HCT116 (cell line): ENCODE data around the gene SAMD14. TPM values are rescaled to one million over a fixed set of nuclear protein-coding genes. Genes with fewer than 3 reads are reported as not detected.

Experiments used
- ATAC-seq: fragments of 200-7000 bp; cut with Tn5 transposase; 2 replicates; pipeline ENCODE4 v1.9.1; 2020; ENCODE audit warnings: mild to moderate bottlenecking, moderate library complexity
- BruUV-seq: library from RNA; stranded (reverse); fragments of 400-500 nt; replicated peaks from 2 replicates; lab custom pipeline; 2021; lab: Mats Ljungman, UMichigan
- CTCF ChIA-PET: fragments of 300-600 bp; sonication (Branson Sonifier 250); formaldehyde crosslinking; loops from one replicate; lab custom pipeline; 2021; ENCODE audit warnings: antibody characterized with exemption; lab: Charles Lee
- POLR2A ChIA-PET: fragments of 300-600, 350-600 bp; sonication (Branson Sonifier 250); formaldehyde crosslinking; loops from one replicate; lab custom pipeline; 2021; ENCODE audit warnings: antibody characterized with exemption; lab: Charles Lee
- RAD21 ChIA-PET, 2 experiments: fragments of 300-600 bp; sonication (Branson Sonifier 250); formaldehyde crosslinking; loops; one replicate each; lab custom pipeline; 2023; ENCODE audit warnings: low total read pairs in 2 of 2; ENCODE audit not compliant: uncharacterized antibody in 2 of 2, unreplicated experiment in 2 of 2, low non-redundant PET in 1 of 2; lab: Charles Lee
- DNase-seq: peaks from one replicate; pipeline ENCODE4 v3.0.0-alpha.2; 2010; ENCODE audit warnings: low read depth, low spot score
- H2AFZ ChIP-seq: fragments of 200-600 bp; shearing (Covaris generic), sonication (generic); 2 replicates; pipeline ENCODE4 v1.6.1; 2017; ENCODE audit warnings: low read depth, mixed run types, mixed read lengths, antibody characterized with exemption, low read length; ENCODE audit not compliant: poor library complexity, severe bottlenecking
- H3K27ac ChIP-seq: 2 replicates; pipeline ENCODE4 v1.5.1; 2012; ENCODE audit warnings: low read depth, low read length
- H3K27me3 ChIP-seq: fragments of 200-600 bp; sonication (generic); 2 replicates; pipeline ENCODE4 v1.6.1; 2016; ENCODE audit warnings: mixed run types, low read length, mixed read lengths; ENCODE audit not compliant: insufficient read depth
- H3K36me3 ChIP-seq, 2 experiments: fragments of 200-500 bp in 1 of 2; fragments of 200-600 bp in 1 of 2; sonication (Bioruptor generic) in 1 of 2; sonication (generic) in 1 of 2; 2 replicates each; pipeline versions ENCODE4 v1.5.1 to v1.6.1; 2014 to 2016; ENCODE audit warnings: low read length in 2 of 2, inconsistent platforms in 1 of 2, mixed read lengths in 1 of 2, mixed run types in 1 of 2; ENCODE audit not compliant: insufficient read depth in 2 of 2, control insufficient read depth in 1 of 2
- H3K4me1 ChIP-seq, 2 experiments: fragments of 200-600 bp in 1 of 2; sonication (generic) in 1 of 2; 2 replicates each; pipeline versions ENCODE4 v1.5.1 to v1.6.1; 2012 to 2017; ENCODE audit warnings: low read length in 2 of 2, inconsistent platforms in 1 of 2, mild to moderate bottlenecking in 1 of 2, mixed read lengths in 1 of 2, mixed run types in 1 of 2, moderate library complexity in 1 of 2; ENCODE audit not compliant: insufficient read depth in 2 of 2, control insufficient read depth in 1 of 2
- H3K4me2 ChIP-seq: fragments of 200-600 bp; sonication (generic); 2 replicates; pipeline ENCODE4 v1.6.1; 2017; ENCODE audit warnings: mixed run types, low read length, mixed read lengths
- H3K4me3 ChIP-seq, 2 experiments: fragments of 200-600 bp in 1 of 2; sonication (generic) in 1 of 2; replicated peaks in 1 of 2; 2 replicates each; pipeline ENCODE4 v1.5.1; 2011 to 2016; ENCODE audit warnings: low read length in 2 of 2, control low read depth in 1 of 2, low read depth in 1 of 2, mild to moderate bottlenecking in 1 of 2, mixed read lengths in 1 of 2, mixed run types in 1 of 2
- H3K79me2 ChIP-seq: fragments of 200-600 bp; sonication (generic); 2 replicates; pipeline ENCODE4 v1.6.1; 2017; ENCODE audit warnings: mild to moderate bottlenecking, mixed run types, low read length, moderate library complexity, mixed read lengths; ENCODE audit not compliant: insufficient read depth
- H3K9ac ChIP-seq: fragments of 200-600 bp; sonication (generic); 2 replicates; pipeline ENCODE4 v1.6.1; 2016; ENCODE audit warnings: low read length, mixed read lengths
- H3K9me2 ChIP-seq: fragments of 200-600 bp; sonication (generic), shearing (Covaris generic); 2 replicates; pipeline ENCODE4 v1.6.1; 2017; ENCODE audit warnings: mixed run types, mild to moderate bottlenecking, moderate library complexity; ENCODE audit not compliant: insufficient read depth
- H3K9me3 ChIP-seq, 2 experiments: fragments of 200-500 bp in 1 of 2; fragments of 200-600 bp in 1 of 2; sonication (Bioruptor generic) in 1 of 2; sonication (generic) in 1 of 2; 2 replicates each; pipeline ENCODE4 v1.6.1; 2014 to 2017; ENCODE audit warnings: low read length in 2 of 2, mixed read lengths in 2 of 2, inconsistent platforms in 1 of 2, low read depth in 1 of 2, mild to moderate bottlenecking in 1 of 2, mixed run types in 1 of 2, moderate library complexity in 1 of 2; ENCODE audit not compliant: control insufficient read depth in 1 of 2, insufficient read depth in 1 of 2
- H4K20me1 ChIP-seq: fragments of 200-600 bp; sonication (generic), shearing (Covaris generic); 2 replicates; pipeline ENCODE4 v1.6.1; 2017; ENCODE audit warnings: mixed run types, mild to moderate bottlenecking, moderate library complexity; ENCODE audit not compliant: insufficient read depth
- CBX3 ChIP-seq: IDR thresholded peaks from 2 replicates; pipeline ENCODE4 v1.6.1; 2012; ENCODE audit warnings: low read depth
- CTCF ChIP-seq, 3 experiments: fragments of 200-600 bp in 1 of 3; sonication (generic) in 1 of 3; IDR thresholded peaks in 2 of 3; conservative IDR thresholded peaks in 1 of 3; 2 replicates each; pipeline ENCODE4 v1.5.1; 2012 to 2017; ENCODE audit warnings: low read depth in 2 of 3, low read length in 2 of 3, antibody characterized with exemption in 1 of 3, borderline replicate concordance in 1 of 3, control low read depth in 1 of 3, mild to moderate bottlenecking in 1 of 3, mixed read lengths in 1 of 3, mixed run types in 1 of 3, moderate library complexity in 1 of 3; ENCODE audit not compliant: insufficient read depth in 1 of 3
- MAX ChIP-seq: IDR thresholded peaks from 2 replicates; pipeline ENCODE4 v1.6.1; 2012
- SIN3A ChIP-seq: IDR thresholded peaks from 2 replicates; pipeline ENCODE4 v1.6.1; 2012; ENCODE audit warnings: low read depth
- ZBTB33 ChIP-seq: IDR thresholded peaks from 2 replicates; pipeline ENCODE4 v1.6.1; 2011; ENCODE audit warnings: mild to moderate bottlenecking, low read length, moderate library complexity; ENCODE audit not compliant: insufficient replicate concordance; ENCODE audit errors: extremely low read depth
- ZFX ChIP-seq: fragments of 450-650 bp; IDR thresholded peaks from 2 replicates; pipeline ENCODE4 v1.6.1; 2017
- intact Hi-C: fragments of 100-400 bp; cut with micrococcal nuclease; formaldehyde crosslinking; loops from 2 replicates; pipeline ENCODE4 v1.10.0; 2022
- total RNA-seq: library from RNA; stranded (reverse); gene quantifications from one replicate; pipeline ENCODE4 v1.2.1, GENCODE V29; 2021; ENCODE audit not compliant: unreplicated experiment

Gene SAMD14
- total RNA-seq, 1 experiment from 2014 or later, result 1.5 TPM

GRCh38 chr17:50130559-50131305, 772 bp upstream of the SAMD14 start:
- POLR2A ChIA-PET, result interaction anchor here (1.5 kb wide), 1 partner anchor 21 kb away, joined by 4 read pairs; no protein-coding TSS in a partner anchor
- no peak overlapping the region for H2AFZ ChIP-seq
- H3K9me2 ChIP-seq, result no peaks in the 10 kb centered on the region
- TF ChIP-seq CBX3 (no peak), ZFX (no peak), SIN3A (no peak), CTCF (IDR thresholded peaks at IDR 0.05 in 2 of 3, conservative IDR thresholded peaks at IDR 0.05 in 1 of 3; ENCODE audit: borderline replicate concordance in 1 of 3, insufficient read depth in 1 of 3, low read depth in 2 of 3, low read length in 2 of 3) (no peak), MAX (no peak), ZBTB33 (no peak)
- TF ChIP-seq, all 23 proteins: peak for 0
- H4K20me1 ChIP-seq, result no peaks in the 10 kb centered on the region
- intact Hi-C loops, result no loop called here
- H3K27ac ChIP-seq, result no peak overlapping the region
- ChIA-PET CTCF (interaction anchor here (0.6 to 2.4 kb wide), 2 partner anchors 14 to 18 kb away, joined by 5 to 7 read pairs; no protein-coding TSS in a partner anchor), RAD21 (no interaction called here)
- no TSS peak for BruUV-seq
- no peak overlapping the region for H3K9ac ChIP-seq
- H3K4me1 ChIP-seq, result peaks cover 16 to 32% of the 10 kb centered on the region in 2 experiments
- H3K27me3 ChIP-seq, result no peaks in the 10 kb centered on the region
- H3K9me3 ChIP-seq, result no peaks in the 10 kb centered on the region
- no peak overlapping the region for H3K4me2 ChIP-seq
- DNase-seq (no peak), ATAC-seq (no peak)
- H3K79me2 ChIP-seq, result no peaks in the 10 kb centered on the region
- H3K4me3 ChIP-seq, result no peak overlapping the region
- H3K36me3 ChIP-seq, result peaks cover 14 to 16% of the 10 kb centered on the region in 2 experiments; a peak in 3 of 4 replicates
